ENCODE data around the gene TOB2.
"Not testable (repeated sequence)": the region's sequence is repeated elsewhere in the genome, so short reads cannot be mapped to it uniquely, and the experiment has no call there.

TOB2 gene

DNA sequence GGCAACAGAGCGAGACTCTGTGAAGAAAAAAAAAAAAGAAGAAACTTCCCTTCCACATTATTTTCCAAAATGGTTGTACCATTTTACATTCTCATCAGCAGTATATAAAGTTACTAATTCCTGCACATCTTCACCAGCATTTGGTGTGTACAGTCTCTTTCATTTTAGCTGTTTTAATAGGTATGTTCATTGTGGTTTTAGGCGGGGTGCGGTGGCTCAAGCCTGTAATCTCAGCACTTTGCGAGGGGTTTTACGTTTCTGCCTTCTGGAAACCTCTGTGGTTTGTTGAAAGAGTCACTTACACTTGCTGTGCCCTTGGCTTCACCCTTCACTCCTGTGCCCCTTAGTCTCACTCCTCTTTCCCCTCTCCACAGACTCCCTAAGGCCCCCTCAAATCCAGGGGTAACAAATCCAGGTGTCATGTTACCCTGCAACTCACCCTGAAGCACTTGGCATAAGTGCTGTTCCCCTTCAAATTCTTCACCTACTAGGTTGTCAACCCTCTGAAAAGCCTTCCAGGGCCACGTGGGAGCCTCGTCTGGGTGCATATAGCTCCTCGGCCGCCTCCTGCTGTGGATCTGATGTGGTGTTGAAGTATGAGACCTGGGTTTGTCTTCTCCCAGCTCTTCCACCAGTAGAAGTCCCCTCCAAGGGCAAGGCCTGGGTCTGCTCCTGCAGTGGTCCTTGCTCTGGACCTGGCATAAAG is 20.8 kb downstream of the TOB2 start:
- DNase-seq, result no peak

- DNase-seq, result no peak
These were observed 27.9 kb downstream of the TOB2 start for GRCh38 chr22:41418717-41419116.

- DNase-seq, result no peak
These were observed 28.8 kb downstream of the TOB2 start for GRCh38 chr22:41417622-41418390.

DNA sequence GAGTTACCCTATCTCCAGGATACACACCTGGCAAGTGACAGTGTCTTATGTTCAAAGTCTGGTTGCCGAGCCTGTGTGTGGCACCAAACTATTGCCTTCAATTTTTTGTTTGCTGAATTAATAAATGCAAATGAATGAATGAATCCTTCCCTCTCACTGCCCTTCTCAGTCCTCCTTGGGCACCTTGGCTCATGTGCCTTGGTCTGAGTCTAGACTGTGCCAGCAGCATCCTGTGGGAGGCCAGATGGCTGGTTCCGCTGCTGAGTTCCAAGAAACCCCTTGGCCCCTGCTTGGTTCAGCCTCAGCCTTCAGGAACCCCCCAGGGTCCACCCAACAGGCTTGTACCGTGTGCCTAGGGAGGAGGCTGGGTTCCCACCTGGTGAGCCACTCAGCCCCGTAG is 31.0 kb downstream of the TOB2 start:
- no peak for DNase-seq

- no peak for DNase-seq
These were observed 35.4 kb downstream of the TOB2 start for GRCh38 chr22:41411021-41411851.

- DNase-seq, result no peak
These were observed 36.3 kb downstream of the TOB2 start for GRCh38 chr22:41410311-41410751.

GRCh38 chr22:41408665-41409064 is 37.9 kb downstream of the TOB2 start:
- DNase-seq, result no peak

- DNase-seq, result no peak
These were observed 39.2 kb downstream of the TOB2 start for GRCh38 chr22:41407433-41407832.

DNA sequence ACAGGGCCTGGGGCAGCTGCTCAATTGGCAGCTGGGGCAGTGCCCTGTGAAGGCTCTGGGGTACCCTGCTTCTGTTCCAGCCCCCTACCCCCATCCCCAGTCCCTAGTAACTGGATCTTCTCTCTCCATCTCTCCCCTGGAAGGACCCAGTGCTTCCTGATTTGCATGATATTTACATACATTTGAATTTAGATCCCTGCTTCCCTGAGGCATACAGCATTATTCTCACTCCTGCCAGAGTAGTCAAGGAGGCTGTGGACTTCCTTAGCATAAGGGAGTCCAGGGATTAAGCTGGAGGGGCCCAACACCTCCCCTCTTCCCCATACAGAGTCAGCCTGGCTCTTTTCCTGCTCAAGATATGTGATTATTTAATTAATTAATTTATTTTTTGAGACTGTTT is 40.2 kb downstream of the TOB2 start:
- DNase-seq, result no peak

DNA sequence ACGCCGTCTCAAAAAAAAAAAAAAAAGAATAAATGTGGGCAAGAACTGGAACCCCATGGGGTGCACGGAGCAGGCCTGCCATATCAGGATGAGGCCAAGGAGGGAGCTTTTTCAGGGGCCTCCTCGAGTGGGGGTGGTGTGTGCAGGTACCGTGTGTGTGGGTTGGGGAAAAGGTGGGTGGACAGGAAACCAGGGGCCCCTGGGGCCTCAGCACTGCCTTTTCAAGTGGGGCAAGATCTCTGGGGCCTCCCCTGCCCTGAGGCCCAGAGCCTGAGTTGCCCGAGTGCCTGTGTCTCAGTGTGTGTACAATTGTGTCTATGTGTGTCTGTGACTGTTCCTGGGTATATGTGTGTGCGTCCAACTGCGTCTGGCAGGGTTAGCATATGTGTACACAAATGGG is 41.0 kb downstream of the TOB2 start:
- DNase-seq, result peak in 1 of 2 donors; percentile 38

- peak; percentile 81 to 82 for DNase-seq
These were observed 42.9 kb downstream of the TOB2 start for GRCh38 chr22:41403532-41404318.

- not testable (repeated sequence) for DNase-seq
These were observed 43.8 kb downstream of the TOB2 start for GRCh38 chr22:41402851-41403250.

GRCh38 chr22:41401781-41402648 is 44.6 kb downstream of the TOB2 start:
- DNase-seq, result no peak

GRCh38 chr22:41398921-41399320 is 47.7 kb downstream of the TOB2 start:
- DNase-seq, result no peak

GRCh38 chr22:41397143-41397811 is 49.3 kb downstream of the TOB2 start:
- no peak for DNase-seq

DNA sequence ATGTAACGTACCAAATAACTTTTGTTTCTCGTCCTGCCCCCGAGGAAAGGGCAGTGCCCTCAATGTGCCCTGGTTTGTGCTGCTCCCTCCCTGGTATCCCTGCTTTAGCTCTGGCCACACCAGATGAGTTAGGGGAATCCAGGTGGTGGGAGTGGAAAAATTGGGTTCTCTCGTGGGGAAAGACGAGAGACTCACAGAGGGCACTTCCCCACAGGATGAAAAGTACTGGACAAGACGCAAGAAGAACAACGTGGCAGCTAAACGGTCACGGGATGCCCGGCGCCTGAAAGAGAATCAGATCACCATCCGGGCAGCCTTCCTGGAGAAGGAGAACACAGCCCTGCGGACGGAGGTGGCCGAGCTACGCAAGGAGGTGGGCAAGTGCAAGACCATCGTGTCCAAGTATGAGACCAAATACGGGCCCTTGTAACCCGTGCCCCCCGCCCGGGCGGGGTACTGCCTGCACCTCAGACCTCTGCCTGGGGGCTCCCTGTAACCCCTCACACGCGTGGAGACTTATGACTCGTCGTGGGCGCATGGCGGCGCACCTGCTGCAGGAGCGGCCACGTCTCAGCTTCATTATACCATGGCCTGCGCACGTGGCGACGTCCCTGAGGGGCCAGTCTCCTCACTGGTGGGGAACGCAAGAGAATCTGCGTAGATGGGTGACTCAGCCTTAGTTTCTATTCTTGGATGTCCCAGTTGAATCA is 50.9 kb downstream of the TOB2 start:
- DNase-seq, result no peak

- no peak for DNase-seq
These were observed 52.6 kb downstream of the TOB2 start for GRCh38 chr22:41394012-41394356.

- DNase-seq, result no peak
These were observed 59.3 kb downstream of the TOB2 start for GRCh38 chr22:41387341-41387740.

DNA sequence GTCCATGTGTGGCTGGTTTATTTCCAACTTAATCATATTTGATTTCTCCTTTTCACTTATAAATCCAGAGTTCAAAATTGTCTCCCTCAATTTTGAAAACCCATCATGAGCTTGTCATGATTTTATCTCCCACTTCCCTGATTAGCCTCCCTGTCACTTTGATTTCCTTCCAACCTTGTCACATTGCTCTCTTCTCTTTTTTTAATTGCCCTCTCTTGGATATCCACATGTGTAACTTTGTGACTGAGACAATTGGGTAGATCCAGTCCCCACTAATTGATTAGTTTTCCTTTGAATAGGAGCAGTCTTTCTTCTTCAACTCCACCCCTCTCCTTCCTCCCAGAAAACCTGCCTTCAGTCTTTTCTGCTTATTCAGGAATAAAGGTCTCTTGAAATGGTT is 62.5 kb downstream of the TOB2 start:
- DNase-seq, result no peak
